ENCODE results near the gene PEX14.

The PEX14 gene

GRCh38 chr1:10553118-10553517 is 78.4 kb downstream of the PEX14 start:
- DNase-seq = no peak

GRCh38 chr1:10555635-10556429 is 81.1 kb downstream of the PEX14 start:
- DNase-seq = no peak

GRCh38 chr1:10556430-10557005 is 81.8 kb downstream of the PEX14 start:
- no peak for DNase-seq

GRCh38 chr1:10557714-10558113 is 83.0 kb downstream of the PEX14 start:
- no peak for DNase-seq

- DNase-seq = no peak
Observed at GRCh38 chr1:10559386-10559785, 84.6 kb downstream of the PEX14 start.

- no peak for DNase-seq
Observed at GRCh38 chr1:10561497-10561896, 86.7 kb downstream of the PEX14 start.

- no peak for DNase-seq
Observed at GRCh38 chr1:10561955-10562354, 87.2 kb downstream of the PEX14 start.

GRCh38 chr1:10564063-10564462 is 89.3 kb downstream of the PEX14 start:
- no peak for DNase-seq

- DNase-seq = no peak
Observed at GRCh38 chr1:10569531-10569930, 94.8 kb downstream of the PEX14 start.

GRCh38 chr1:10575616-10576015 is 100.9 kb downstream of the PEX14 start:
- no peak for DNase-seq

- DNase-seq = no peak
Observed at GRCh38 chr1:10578070-10578469, 103.3 kb downstream of the PEX14 start.

- no peak for DNase-seq
Observed at GRCh38 chr1:10583641-10584040, 108.9 kb downstream of the PEX14 start.

GRCh38 chr1:10585242-10585641 is 110.5 kb downstream of the PEX14 start:
- DNase-seq = no peak

- no peak for DNase-seq
Observed at GRCh38 chr1:10586125-10586524, 111.4 kb downstream of the PEX14 start.

- DNase-seq = no peak
Observed at GRCh38 chr1:10588640-10589039, 113.9 kb downstream of the PEX14 start.

- DNase-seq = no peak
Observed at GRCh38 chr1:10589074-10589473, 114.3 kb downstream of the PEX14 start.

- DNase-seq = no peak
Observed at GRCh38 chr1:10591010-10591409, 116.3 kb downstream of the PEX14 start.

- no peak for DNase-seq
Observed at GRCh38 chr1:10592373-10592772, 117.6 kb downstream of the PEX14 start.

GRCh38 chr1:10593750-10594149 is 119.0 kb downstream of the PEX14 start:
- DNase-seq = no peak

GRCh38 chr1:10594595-10595223 is 120.0 kb downstream of the PEX14 start:
- DNase-seq = no peak

- no peak for DNase-seq
Observed at GRCh38 chr1:10596780-10597179, 122.0 kb downstream of the PEX14 start.

- no peak for DNase-seq
Observed at GRCh38 chr1:10597492-10598388, 123.0 kb downstream of the PEX14 start.

- no peak for DNase-seq
Observed at GRCh38 chr1:10598389-10598702, 123.6 kb downstream of the PEX14 start.

Data from activated naive CD4-positive, alpha-beta T cell (primary cell).